Large intestine (tissue), 3 donors: ENCODE results near the gene ENTR1. TPM values are rescaled to one million over a fixed set of nuclear protein-coding genes. Genes with fewer than 3 reads are reported as not detected.
"Not testable (repeated sequence)": the region's sequence is repeated elsewhere in the genome, so short reads cannot be mapped to it uniquely, and the experiment has no call there.

ENCODE experiments used
- DNase-seq, 2 donors: peaks; one replicate each; pipeline versions ENCODE4 v3.0.0 to v3.0.0-alpha.2; 2013
- H3K27ac ChIP-seq: one replicate; pipeline ENCODE4 v1.5.1; 2013; ENCODE audit warnings: low read length
- H3K27me3 ChIP-seq: 2 replicates; pipeline ENCODE4 v1.6.1; 2013; ENCODE audit warnings: low read length; ENCODE audit not compliant: control insufficient read depth, insufficient read depth
- H3K36me3 ChIP-seq: 2 replicates; pipeline ENCODE4 v1.6.1; 2013; ENCODE audit warnings: low read length; ENCODE audit not compliant: control insufficient read depth, insufficient read depth
- H3K4me1 ChIP-seq: one replicate; pipeline ENCODE4 v1.6.1; 2013; ENCODE audit warnings: low read length; ENCODE audit not compliant: control insufficient read depth, insufficient read depth
- H3K4me3 ChIP-seq: one replicate; pipeline ENCODE4 v1.5.1; 2013; ENCODE audit warnings: low read length
- H3K9me3 ChIP-seq: one replicate; pipeline ENCODE4 v1.6.1; 2013; ENCODE audit warnings: mild to moderate bottlenecking, low read depth, low read length, moderate library complexity; ENCODE audit not compliant: control insufficient read depth
- WGBS: methylation state at CpG from one replicate; pipeline ENCODE4 v1.1.5; 2013; ENCODE audit warnings: low lambda C conversion rate; ENCODE audit not compliant: insufficient coverage; 5-methylcytosine and 5-hydroxymethylcytosine counted together
- polyA plus RNA-seq: library from polyadenylated mRNA; unstranded; fragments of 120-200 nt; gene quantifications from one replicate; pipeline ENCODE4 v1.2.1, GENCODE V29; 2013

The ENTR1 gene
- polyA plus RNA-seq, 1 donor, result 50.1 TPM

DNA sequence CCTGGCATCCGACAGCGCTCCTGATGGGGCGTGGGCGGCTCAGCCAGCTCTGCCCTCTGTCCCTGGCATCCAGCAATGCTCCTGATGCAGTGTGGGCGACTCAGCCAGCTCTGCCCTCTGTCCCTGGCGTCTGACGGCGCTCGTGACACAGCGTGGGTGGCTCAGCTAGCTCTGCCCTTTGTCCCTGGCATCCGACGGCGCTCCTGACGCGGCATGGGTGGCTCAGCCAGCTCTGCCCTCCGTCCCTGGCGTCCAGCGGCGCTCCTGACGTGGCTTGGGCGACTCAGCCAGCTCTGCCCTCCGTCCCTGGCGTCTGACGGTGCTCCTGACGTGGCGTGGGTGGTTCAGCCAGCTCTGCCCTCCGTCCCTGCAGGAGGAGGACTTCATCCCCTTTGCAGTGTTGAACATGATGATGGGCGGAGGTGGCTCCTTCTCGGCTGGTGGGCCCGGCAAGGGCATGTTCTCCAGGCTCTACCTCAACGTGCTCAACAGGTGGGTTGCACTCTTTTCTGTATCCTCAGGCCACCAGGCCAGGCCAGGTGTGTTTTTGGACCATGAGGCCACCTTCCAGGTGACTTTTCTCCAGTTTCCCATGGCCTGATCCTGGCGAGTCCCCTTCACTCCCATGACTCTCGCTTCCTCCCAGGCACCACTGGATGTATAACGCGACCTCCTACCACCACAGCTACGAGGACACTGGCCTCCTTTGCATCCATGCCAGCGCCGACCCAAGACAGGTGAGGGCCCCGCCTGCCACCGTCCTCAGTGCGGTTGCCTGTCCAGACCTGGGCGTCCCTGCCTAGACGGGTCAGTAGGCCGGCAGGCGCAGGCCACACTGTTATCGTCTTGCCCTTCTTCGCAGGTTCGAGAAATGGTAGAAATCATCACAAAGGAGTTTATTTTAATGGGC, 8.0 kb upstream of the ENTR1 start:
- Histone ChIP-seq H3K4me1 (no peaks in the 10 kb centered on the region), H3K27me3 (no peaks in the 10 kb centered on the region), H3K4me3 (no peak overlapping the region), H3K9me3 (no peaks in the 10 kb centered on the region), H3K27ac (no peak overlapping the region), H3K36me3 (peaks cover 88% of the 10 kb centered on the region)
- DNase-seq, result no peak
- WGBS, result 100% methylated on average over 6 of the region's 48 CpGs

DNA sequence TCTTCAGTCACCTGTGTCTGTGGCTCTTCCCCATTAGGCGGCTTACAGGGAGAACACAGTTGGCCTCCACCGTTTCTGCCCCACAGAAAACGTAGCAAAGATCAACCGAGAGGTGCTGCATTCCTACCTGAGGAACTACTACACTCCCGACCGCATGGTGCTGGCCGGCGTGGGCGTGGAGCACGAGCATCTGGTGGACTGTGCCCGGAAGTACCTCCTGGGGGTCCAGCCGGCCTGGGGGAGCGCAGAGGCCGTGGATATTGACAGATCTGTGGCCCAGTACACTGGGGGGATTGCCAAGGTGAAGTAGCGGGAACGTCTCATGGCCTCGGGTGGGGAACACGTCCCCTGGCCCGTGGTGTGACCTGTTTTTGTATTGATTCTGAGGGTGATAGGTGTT, 6.5 kb upstream of the ENTR1 start:
- H3K4me3 ChIP-seq, result no peak overlapping the region
- H3K4me1 ChIP-seq, result peaks cover under 1% of the 10 kb centered on the region
- no peak overlapping the region for H3K27ac ChIP-seq
- peaks cover 81% of the 10 kb centered on the region for H3K36me3 ChIP-seq
- WGBS, result no CpG with 5 or more reads among the region's 19 CpGs
- H3K9me3 ChIP-seq, result no peaks in the 10 kb centered on the region
- no peaks in the 10 kb centered on the region for H3K27me3 ChIP-seq
- no peak for DNase-seq

DNA sequence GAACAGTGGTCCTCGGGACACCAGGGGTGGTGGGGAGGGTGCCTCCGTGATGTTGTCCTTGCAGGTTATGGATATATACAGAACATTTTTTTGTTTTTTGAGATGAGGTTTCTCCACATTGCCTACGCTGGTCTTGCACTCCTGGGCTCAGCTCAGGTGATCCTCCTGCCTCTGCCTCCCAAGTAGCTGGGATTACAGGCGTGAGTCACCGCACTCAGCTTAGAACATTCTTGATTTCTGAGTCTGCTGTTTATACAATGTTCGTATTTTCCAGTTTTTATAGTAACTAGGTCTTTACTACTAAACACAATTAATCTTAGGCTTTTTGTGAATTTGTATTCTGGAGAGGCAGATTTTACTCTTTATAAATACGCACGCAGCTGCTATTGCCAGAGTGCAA, 6.0 kb upstream of the ENTR1 start:
- Histone ChIP-seq H3K4me1 (peaks cover 6% of the 10 kb centered on the region), H3K9me3 (no peaks in the 10 kb centered on the region), H3K36me3 (peaks cover 76% of the 10 kb centered on the region), H3K27me3 (no peaks in the 10 kb centered on the region), H3K4me3 (no peak overlapping the region), H3K27ac (no peak overlapping the region)
- no peak for DNase-seq
- 88% methylated on average over 1 of the region's 8 CpGs for WGBS

DNA sequence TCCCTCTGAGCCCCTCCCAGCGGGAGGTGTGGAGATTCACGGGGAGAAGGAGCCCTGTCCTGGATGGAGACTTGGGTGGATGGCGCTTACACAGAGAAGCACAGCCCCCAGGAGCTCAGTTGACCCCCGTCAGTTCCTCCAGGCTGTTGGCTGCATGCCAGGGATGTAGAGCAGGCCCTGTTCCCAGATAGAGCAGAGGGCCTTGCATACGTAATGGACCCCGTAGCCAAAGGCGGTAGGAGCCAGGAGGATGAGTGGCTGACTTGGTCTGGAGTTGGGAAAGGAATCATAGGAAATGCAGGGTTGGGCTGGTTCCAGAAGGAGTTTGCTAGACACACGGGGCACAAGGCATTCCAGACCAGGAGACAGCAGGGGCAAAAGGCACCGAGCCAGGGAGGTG, 2.5 kb upstream of the ENTR1 start:
- no peak for DNase-seq
- Histone ChIP-seq H3K27me3 (no peaks in the 10 kb centered on the region), H3K9me3 (no peaks in the 10 kb centered on the region), H3K4me1 (peaks cover 18% of the 10 kb centered on the region), H3K36me3 (peaks cover 50% of the 10 kb centered on the region), H3K27ac (no peak overlapping the region), H3K4me3 (no peak overlapping the region)
- no CpG with 5 or more reads among the region's 9 CpGs for WGBS

DNA sequence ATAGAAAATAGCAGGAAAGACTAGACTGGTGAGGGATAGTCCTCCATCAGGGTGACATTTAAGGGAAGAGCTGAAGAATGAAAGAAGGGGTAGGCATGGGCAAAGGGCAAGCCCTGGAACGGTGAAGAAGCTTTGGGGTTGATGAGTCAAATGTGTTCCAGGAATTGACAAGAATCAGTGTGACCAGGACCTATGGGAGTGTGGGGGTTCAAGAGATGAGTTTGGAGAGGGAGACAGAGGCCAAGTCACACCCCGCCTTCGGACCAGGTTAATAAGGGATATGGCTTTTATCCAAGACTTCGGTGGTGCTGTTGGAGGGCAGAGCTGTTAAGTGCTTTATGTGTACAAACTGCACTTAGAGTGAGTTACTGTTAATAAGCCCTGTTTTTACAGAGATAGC, 964 bp upstream of the ENTR1 start:
- Histone ChIP-seq H3K27me3 (no peaks in the 10 kb centered on the region), H3K36me3 (peaks cover 47% of the 10 kb centered on the region), H3K4me1 (peaks cover 18% of the 10 kb centered on the region), H3K4me3 (peak overlapping the region; percentile 96), H3K27ac (no peak overlapping the region), H3K9me3 (no peaks in the 10 kb centered on the region)
- DNase-seq, result no peak
- no CpG with 5 or more reads among the region's 4 CpGs for whole genome bisulfite sequencing

DNA sequence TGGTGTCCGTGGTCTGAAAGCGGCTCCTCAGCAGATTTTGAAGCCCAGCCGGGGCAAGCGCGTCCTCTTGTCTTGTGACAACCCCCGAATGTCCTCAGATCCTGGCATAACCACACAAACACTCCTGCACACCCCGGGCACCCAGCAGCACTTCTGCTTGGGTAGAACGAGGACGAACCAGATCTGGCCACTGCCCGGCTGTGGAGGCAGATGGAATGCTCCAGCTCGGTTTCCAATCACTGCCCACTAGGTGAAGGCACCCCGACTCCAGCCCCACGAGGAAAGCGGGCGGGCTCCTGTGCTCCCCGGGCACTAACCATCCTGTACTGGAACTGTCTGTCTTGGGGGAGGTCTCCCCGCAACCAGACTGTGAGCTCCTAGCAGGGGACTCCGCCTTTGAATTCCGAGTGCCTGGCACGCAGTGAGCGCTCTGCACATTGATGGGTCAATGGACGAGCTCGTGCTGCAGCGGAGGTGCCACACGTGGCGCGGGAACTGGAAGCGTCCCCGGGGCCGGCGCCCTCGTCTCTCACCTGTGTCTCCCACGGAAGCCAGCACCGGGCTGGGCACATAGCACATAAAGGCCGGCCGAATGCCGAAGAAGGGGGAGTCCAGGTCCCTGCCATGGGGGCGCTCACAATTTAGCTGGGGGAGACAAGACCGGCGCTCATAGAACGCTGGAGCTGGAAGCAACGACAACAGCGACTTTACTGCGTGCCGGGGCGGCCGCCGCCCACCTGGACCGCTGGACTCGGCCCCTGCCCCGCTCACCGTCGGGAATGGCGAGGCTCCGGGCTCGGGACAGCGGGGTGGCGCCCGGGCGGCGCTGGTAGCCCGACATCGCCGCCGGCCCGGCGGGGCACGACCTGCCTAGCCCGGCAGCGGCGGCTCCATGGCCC, 608 bp downstream of the ENTR1 start:
- Histone ChIP-seq H3K9me3 (no peaks in the 10 kb centered on the region), H3K27me3 (no peaks in the 10 kb centered on the region), H3K27ac (no peak overlapping the region), H3K36me3 (peaks cover 45% of the 10 kb centered on the region), H3K4me3 (peak overlapping the region; percentile 58), H3K4me1 (peaks cover 18% of the 10 kb centered on the region)
- no CpG with 5 or more reads among the region's 71 CpGs for WGBS
- DNase-seq, result peak in 1 of 2 donors; percentile 67

DNA sequence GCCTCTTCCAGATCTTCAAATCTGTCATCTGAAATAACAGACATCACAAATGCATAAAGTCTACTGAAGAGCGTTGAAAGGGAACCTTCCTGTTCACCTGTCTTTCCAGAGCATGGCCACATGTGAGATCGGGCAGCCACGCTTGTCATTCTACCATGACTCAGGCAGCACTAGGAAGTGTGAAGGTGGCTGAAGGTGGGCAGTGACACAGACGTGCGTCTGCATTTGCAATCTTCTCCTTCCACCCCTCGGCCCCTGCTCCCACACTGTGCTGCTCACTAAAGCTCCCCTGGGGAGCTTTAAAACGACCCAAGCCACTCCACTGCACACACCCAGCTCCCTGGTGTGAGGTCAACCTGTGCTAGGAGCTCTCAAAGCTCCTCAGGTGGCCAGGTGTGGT, 2.5 kb downstream of the ENTR1 start:
- no peak overlapping the region for H3K4me3 ChIP-seq
- peaks cover 18% of the 10 kb centered on the region for H3K4me1 ChIP-seq
- no peak overlapping the region for H3K27ac ChIP-seq
- no peaks in the 10 kb centered on the region for H3K27me3 ChIP-seq
- H3K36me3 ChIP-seq, result peaks cover 41% of the 10 kb centered on the region
- DNase-seq, result no peak
- no peaks in the 10 kb centered on the region for H3K9me3 ChIP-seq
- 100% methylated on average over 1 of the region's 7 CpGs for WGBS

DNA sequence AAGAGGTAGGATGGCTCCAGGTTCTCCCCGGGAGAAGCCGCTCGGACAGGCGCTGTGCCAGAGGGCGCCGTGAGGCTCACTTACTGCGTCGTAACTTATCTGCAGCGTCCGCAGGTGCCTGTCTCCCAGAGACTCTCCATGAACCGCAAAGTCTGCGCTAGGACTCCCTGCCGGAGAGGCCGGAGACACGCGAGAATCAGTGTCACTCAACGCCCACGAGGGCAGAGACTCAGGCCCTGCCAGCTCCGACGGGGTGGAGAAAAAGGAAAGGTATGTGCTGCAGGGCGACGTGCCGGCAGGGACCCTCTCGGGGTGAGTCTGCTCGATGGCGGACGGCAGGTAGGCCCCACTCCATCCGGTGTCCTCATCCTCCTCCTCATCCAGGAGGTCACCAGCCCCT, 3.4 kb downstream of the ENTR1 start:
- not testable (repeated sequence) for H3K4me3 ChIP-seq, DNase-seq, H3K27me3 ChIP-seq, H3K9me3 ChIP-seq, H3K27ac ChIP-seq
- no CpG with 5 or more reads among the region's 28 CpGs for WGBS
- Histone ChIP-seq H3K36me3 (peaks cover 44% of the 10 kb centered on the region), H3K4me1 (peaks cover 18% of the 10 kb centered on the region)

DNA sequence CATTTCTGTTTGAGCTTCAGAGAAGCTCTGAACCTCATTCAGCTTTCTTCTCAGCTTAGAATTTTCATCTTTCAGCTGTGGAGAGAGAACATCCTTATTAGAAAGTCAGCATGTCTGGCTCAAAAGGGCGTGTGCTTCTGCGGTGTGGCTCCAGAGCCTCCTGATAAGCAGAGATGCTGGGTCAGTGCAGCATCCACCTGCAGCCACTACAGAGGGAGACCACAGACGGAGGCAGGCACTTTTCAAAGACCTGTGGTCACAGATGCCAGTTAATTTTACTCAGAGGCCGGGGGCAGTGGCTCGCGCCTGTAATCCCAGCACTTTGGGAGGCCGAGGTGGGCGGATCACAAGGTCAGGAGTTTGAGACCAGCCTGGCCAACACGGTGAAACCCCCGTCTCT, 4.5 kb downstream of the ENTR1 start:
- H3K9me3 ChIP-seq, H3K27me3 ChIP-seq, DNase-seq, H3K4me3 ChIP-seq, H3K27ac ChIP-seq, H3K4me1 ChIP-seq: not testable (repeated sequence)
- WGBS, result no CpG with 5 or more reads among the region's 10 CpGs
- peaks cover 51% of the 10 kb centered on the region for H3K36me3 ChIP-seq

DNA sequence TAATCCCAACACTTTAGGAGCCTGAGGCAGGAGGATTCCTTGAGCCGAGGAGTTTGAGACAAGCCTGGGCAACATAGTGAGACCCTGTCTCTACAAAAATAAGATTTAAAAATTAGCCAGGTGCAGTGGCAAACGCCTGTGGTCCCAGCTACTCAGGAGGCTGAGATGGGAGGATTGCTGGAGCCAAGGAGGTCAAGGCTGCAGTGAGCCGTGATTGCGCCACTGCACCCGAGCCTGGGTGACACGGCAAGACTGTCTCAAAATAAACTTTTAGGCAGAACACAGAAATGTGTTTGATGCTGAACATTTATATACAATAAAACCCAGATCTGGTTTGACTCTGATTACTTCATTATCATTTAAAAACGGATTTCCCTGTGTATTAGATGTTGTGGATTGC, 4.9 kb downstream of the ENTR1 start:
- Histone ChIP-seq H3K4me1 (peaks cover 10% of the 10 kb centered on the region), H3K27ac (no peak overlapping the region), H3K9me3 (no peaks in the 10 kb centered on the region), H3K27me3 (no peaks in the 10 kb centered on the region), H3K36me3 (peaks cover 51% of the 10 kb centered on the region), H3K4me3 (no peak overlapping the region)
- no CpG with 5 or more reads among the region's 7 CpGs for WGBS
- no peak for DNase-seq
